HEK293T (cell line): Measurements from ENCODE around the gene MPND.

ENCODE experiments used
- CTCF ChIA-PET: fragments of 350-600 bp; formaldehyde crosslinking; extraction: SDS; loops from one replicate; lab custom pipeline; 2021; ENCODE audit warnings: antibody characterized with exemption, inconsistent platforms; lab: Yijun Ruan, JAX
- POLR2A ChIA-PET: fragments of 350-600 bp; formaldehyde crosslinking; extraction: SDS; loops from one replicate; lab custom pipeline; 2020; ENCODE audit warnings: antibody characterized with exemption, inconsistent platforms; lab: Yijun Ruan, JAX
- DNase-seq: peaks from one replicate; pipeline ENCODE4 v3.0.0; 2012; ENCODE audit warnings: mixed read lengths; ENCODE audit errors: extremely low spot score
- ARNT ChIP-seq: fragments of 450-650 bp; IDR thresholded peaks from 2 replicates; pipeline ENCODE4 v1.6.1; 2017; ENCODE audit warnings: mild to moderate bottlenecking
- BHLHE40 ChIP-seq: fragments of 450-650 bp; IDR thresholded peaks from 2 replicates; pipeline ENCODE4 v1.6.1; 2016; ENCODE audit warnings: mild to moderate bottlenecking, moderate library complexity, borderline replicate concordance
- CTBP1 ChIP-seq: fragments of 450-650 bp; IDR thresholded peaks from 2 replicates; pipeline ENCODE4 v1.6.1; 2016; ENCODE audit warnings: borderline replicate concordance
- ELF4 ChIP-seq: fragments of 450-650 bp; IDR thresholded peaks from 2 replicates; pipeline ENCODE4 v1.6.1; 2017; ENCODE audit warnings: antibody characterized with exemption
- FOXA1 ChIP-seq: fragments of 450-650 bp; IDR thresholded peaks from 2 replicates; pipeline ENCODE4 v1.6.1; 2016; ENCODE audit warnings: mild to moderate bottlenecking
- FOXK2 ChIP-seq: fragments of 450-650 bp; IDR thresholded peaks from 2 replicates; pipeline ENCODE4 v1.6.1; 2016; ENCODE audit warnings: mild to moderate bottlenecking
- FOXM1 ChIP-seq: fragments of 450-650 bp; IDR thresholded peaks from 2 replicates; pipeline ENCODE4 v1.6.1; 2017; ENCODE audit warnings: mild to moderate bottlenecking, borderline replicate concordance
- HDGF ChIP-seq: fragments of 450-650 bp; IDR thresholded peaks from 2 replicates; pipeline ENCODE4 v1.6.1; 2017; ENCODE audit warnings: antibody characterized with exemption, borderline replicate concordance
- L3MBTL2 ChIP-seq: fragments of 450-650 bp; conservative IDR thresholded peaks from 2 replicates; pipeline ENCODE4 v1.6.1; 2016; ENCODE audit warnings: mild to moderate bottlenecking
- LEF1 ChIP-seq: fragments of 450-650 bp; IDR thresholded peaks from 2 replicates; pipeline ENCODE4 v1.6.1; 2017; ENCODE audit warnings: mild to moderate bottlenecking, borderline replicate concordance
- NFRKB ChIP-seq: fragments of 450-650 bp; IDR thresholded peaks from 2 replicates; pipeline ENCODE4 v1.6.1; 2016; ENCODE audit warnings: mild to moderate bottlenecking, moderate library complexity
- SP1 ChIP-seq: fragments of 450-650 bp; IDR thresholded peaks from 2 replicates; pipeline ENCODE4 v1.6.1; 2017
- SUZ12 ChIP-seq: fragments of 450-650 bp; IDR thresholded peaks from 2 replicates; pipeline ENCODE4 v1.6.1; 2016; ENCODE audit warnings: mild to moderate bottlenecking
- TARDBP ChIP-seq: fragments of 450-650 bp; IDR thresholded peaks from 2 replicates; pipeline ENCODE4 v1.6.1; 2016
- ZNF384 ChIP-seq: fragments of 450-650 bp; IDR thresholded peaks from 2 replicates; pipeline ENCODE4 v1.6.1; 2016
- TF ChIP-seq, protein P1 (sequence below): fragments of 450-650 bp; IDR thresholded peaks from 2 replicates; pipeline ENCODE4 v1.6.1; 2016

The MPND gene

DNA sequence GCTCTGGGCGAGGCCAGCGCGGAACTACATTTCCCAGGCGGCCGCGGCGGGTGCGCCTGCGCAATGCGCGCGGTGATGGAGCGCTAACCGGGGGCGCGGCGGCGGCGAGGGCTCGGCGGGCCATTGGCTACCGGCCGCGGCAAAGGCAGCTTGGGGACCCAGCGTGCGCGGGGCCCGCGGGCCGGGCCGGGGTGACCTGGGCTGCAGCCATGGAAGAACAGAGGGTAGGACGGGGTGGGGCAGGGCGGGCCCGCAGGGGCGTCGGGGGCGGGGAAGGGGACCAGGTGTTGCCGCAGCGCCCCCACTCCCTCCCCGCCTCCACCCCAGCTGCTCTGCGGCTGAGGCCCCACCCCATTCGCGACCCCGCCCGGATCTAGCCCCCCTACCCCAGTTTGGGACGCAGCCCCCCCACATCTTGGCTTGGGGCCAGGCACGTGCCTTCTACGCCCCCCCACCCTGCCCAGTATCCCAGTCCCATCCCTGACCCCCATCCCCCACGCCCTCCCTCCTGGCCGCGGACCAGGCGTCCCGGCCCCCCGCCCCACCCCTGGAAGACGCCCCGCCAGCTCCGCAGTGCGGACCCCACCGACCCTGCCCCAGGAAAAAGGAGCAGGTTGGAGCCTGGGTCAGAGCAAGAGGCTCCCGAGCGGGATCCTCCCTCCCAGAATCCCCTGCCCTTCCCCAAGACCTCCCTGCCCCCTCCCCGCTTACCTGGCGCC is 38.7 kb upstream of the MPND start, which contains the start of gene FSD1:
Gene FSD1, plus strand, starts transcription at position 61 of the 719 bp plus-strand sequence. Its CDS starts 149 bp downstream, at position 210.
- ChIA-PET POLR2A (interaction anchor here (1.0 to 4.4 kb wide), 3 partner anchors 33 to 58 kb away, joined by 3 to 16 read pairs (median 3); partner anchors contain the start of genes MPND and YJU2), CTCF (interaction anchor here (1.0 kb wide), 1 partner anchor 48 kb away, joined by 4 read pairs; no protein-coding TSS in a partner anchor)
- DNase-seq = peak; percentile 98
- no peak for TF ChIP-seq TARDBP
- TF ChIP-seq ARNT = no peak
- TF ChIP-seq FOXM1 = no peak

DNA sequence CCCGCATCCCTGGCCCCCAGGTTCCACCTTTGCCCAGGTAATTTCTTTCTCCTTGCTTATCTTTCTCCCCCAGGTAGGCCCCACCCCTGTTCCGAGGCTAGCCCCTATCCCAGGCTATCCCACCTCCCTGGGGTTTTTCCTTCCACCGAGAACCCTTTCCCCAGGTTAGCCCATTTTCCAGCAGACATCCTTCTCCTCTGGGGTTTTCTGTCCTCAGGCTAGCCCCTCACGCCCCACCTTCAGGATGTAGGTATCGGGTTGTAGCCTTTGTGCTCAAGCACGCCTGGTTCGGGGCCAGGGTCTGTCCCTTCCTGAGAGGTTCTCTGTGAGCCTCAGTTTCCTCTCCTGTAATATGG is 38.1 kb upstream of the MPND start:
- DNase-seq = no peak
- ChIA-PET CTCF (no interaction called here), POLR2A (interaction anchor here (0.9 to 4.4 kb wide), 3 partner anchors 33 to 97 kb away, joined by 3 to 16 read pairs (median 3); partner anchors contain the start of gene MPND)
- TF ChIP-seq CTBP1 (no peak), HDGF (no peak), SUZ12 (no peak), L3MBTL2 (no peak), ELF4 (no peak), SP1 (no peak), FOXM1 (no peak), TARDBP (no peak), ARNT (no peak), FOXA1 (no peak)

DNA sequence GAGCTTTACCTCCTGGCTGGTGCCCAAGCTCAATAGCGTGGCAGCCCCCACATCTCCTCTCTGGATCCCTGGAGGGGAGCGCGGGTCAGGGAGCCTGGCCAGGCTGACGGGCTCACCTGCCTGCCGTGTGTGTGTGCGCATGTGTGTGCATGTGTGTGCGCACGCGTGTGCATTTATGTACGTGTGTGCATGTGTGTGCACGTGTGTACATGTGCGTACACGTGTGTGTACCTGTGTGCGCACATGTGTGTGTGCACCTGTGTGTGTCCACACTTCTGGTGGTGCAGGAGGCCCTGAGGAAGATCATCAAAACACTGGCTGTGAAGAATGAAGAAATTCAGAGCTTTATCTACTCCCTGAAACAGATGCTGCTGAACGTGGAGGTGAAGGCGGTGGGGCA is 37.7 kb upstream of the MPND start:
- TF ChIP-seq ARNT (no peak), BHLHE40 (no peak)
- no peak for DNase-seq
- ChIA-PET CTCF (no interaction called here), POLR2A (interaction anchor here (0.9 to 4.4 kb wide), 3 partner anchors 32 to 96 kb away, joined by 3 to 16 read pairs (median 3); partner anchors contain the start of gene MPND)

DNA sequence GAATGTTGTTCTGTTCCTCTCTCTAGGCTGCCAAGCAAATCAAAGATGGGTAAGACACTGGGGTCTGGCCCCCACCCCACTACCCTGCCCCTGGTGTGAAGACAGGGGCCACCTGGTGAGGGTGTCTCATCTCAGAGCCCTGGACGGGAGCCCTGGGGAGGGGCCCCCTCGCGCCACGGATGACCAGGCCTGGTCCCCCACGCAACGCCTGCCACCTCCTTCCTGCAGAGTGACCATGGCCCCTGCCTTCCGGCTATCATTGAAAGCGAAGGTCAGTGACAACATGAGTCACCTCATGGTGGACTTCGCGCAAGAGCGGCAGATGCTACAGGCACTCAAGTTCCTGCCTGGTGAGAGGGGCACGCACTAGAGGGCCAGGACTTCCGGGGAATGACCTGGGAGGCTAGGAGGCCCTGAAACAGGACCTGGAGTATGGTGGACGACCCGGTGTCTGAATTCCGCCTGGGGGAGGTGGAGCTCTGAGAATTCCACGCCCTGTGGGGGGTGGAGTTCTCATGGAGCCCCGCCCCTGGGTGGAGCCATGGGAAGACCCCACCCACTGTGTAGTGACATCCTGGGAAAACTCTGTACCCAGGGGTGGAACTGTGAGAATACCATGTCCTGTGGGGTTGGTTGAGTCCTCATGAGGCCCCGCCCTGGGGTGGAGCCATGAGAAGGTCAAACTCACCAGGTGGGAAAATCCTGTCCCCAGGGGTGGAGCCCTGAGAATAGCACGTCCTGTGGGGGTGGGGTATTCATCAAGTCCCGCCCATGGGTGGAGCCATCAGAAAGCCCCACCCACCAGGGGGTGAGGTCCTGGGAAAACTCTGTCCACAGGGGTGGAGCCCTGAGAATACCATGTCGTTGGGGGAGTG is 32.9 kb upstream of the MPND start:
- ChIA-PET POLR2A (no interaction called here), CTCF (no interaction called here)
- DNase-seq = peak; percentile 71
- TF ChIP-seq L3MBTL2 (no peak), FOXA1 (no peak), SP1 (peak; percentile 48)

DNA sequence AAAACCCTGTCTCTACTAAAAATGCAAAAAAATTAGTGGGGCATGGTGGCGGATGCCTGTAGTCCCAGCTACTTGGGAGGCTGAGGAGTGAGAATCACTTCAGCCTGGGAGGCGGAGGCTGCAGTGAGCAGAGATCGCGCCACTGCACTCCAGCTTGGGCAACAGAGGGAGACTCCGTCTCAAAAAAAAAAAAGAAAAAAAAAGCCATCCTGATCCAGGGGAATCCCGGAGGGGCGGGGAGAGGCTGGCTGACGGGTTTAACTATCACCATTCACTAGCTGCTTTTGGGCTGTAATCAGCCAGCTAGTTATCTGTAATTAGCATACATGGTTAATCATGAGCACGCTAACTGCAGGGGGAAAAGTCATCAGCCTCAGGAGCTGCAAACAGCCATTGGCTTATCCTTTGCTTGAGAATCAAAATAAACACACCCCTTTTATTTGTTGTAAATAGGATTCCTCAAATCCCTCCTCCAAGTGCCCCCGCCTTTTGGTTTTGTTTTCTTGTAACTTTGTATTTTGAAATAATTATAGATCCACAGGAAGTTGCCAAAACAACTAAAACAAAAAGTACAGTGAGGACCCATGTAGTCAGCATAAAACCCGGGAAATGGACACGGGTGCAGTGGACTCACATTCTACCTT is 29.4 kb upstream of the MPND start:
- ChIA-PET CTCF (no interaction called here), POLR2A (interaction anchor here (1.3 kb wide), 1 partner anchor 8 kb away, joined by 4 read pairs; no protein-coding TSS in a partner anchor)
- TF ChIP-seq NFRKB (no peak), CTBP1 (no peak), LEF1 (no peak), BHLHE40 (no peak), ARNT (no peak), FOXA1 (no peak), TARDBP (no peak), HDGF (no peak), SUZ12 (no peak), FOXM1 (no peak), L3MBTL2 (no peak), ELF4 (no peak), SP1 (no peak), FOXK2 (no peak), ZNF384 (no peak)
- TF ChIP-seq, protein P1, sequence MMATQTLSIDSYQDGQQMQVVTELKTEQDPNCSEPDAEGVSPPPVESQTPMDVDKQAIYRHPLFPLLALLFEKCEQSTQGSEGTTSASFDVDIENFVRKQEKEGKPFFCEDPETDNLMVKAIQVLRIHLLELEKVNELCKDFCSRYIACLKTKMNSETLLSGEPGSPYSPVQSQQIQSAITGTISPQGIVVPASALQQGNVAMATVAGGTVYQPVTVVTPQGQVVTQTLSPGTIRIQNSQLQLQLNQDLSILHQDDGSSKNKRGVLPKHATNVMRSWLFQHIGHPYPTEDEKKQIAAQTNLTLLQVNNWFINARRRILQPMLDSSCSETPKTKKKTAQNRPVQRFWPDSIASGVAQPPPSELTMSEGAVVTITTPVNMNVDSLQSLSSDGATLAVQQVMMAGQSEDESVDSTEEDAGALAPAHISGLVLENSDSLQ = no peak
- DNase-seq = no peak

DNA sequence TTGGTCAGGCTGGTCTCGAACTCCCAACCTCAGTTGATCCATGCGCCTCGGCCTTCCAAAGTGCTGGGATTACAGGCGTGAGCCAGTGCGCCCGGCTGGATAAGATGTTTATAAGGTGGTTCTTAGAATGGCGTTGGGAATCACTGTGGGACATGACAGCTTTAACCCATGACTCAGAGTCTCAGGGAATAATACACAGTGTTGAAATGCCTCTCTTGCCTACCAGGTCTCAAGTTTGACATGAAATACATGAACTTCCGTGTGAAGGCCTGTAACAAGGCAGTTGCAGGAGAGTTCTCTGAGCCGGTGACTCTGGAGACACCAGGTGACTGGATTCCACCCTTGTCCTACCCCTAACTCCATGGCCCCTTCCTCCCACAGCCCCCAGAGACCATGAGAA is 26.4 kb upstream of the MPND start:
- no peak for DNase-seq
- no peak for TF ChIP-seq L3MBTL2
- no peak for TF ChIP-seq FOXA1
- TF ChIP-seq SUZ12 = no peak
- no peak for TF ChIP-seq TARDBP
- no peak for TF ChIP-seq ARNT
- TF ChIP-seq CTBP1 = no peak
- no peak for TF ChIP-seq SP1
- CTCF ChIA-PET = no interaction called here
- POLR2A ChIA-PET = no interaction called here

DNA sequence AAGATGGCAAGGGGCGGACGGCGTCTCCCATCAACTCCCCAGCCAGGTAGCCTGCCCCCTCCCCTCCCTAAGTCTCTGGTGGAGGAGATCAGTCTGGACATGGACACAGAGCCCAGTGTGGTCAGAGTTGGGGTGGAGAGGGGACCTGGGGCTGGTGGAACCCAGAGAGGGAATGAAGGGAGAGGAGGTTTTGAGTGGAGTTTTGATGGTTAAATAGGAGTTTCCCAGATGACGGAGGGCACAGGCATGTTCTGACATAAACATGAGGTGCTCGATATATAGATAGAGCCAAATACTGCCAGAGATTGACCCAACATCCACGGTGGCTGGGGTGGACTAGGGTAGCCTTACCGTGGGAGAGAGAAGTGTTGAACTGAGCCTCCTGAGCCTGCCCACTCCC is 24.9 kb upstream of the MPND start:
- ChIA-PET POLR2A (interaction anchor here (5.1 kb wide), 1 partner anchor 25 kb away, joined by 34 read pairs; the partner anchor contains the start of gene MPND), CTCF (no interaction called here)
- no peak for DNase-seq
- no peak for TF ChIP-seq ELF4
- TF ChIP-seq TARDBP = no peak
